Natural killer cell (primary cell): ENCODE results near the gene ETV1. TPM values are rescaled to one million over a fixed set of nuclear protein-coding genes. Genes with fewer than 3 reads are reported as not detected.

Source experiments
- ATAC-seq, 3 donors: fragments of 150-1000 bp in 2 of 3; fragments of 200-7000 bp in 1 of 3; cut with Tn5 transposase; 1 replicate in 1 of 3; 2 replicates in 2 of 3; pipeline ENCODE4 v1.10.0; 2021; ENCODE audit warnings: mild to moderate bottlenecking in 2 of 3, moderate library complexity in 2 of 3
- DNase-seq, 2 donors: peaks; one replicate each; pipeline versions ENCODE4 v3.0.0 to v3.0.0-alpha.2; 2013 to 2021; ENCODE audit warnings: mixed read lengths in 1 of 2
- H3K27ac ChIP-seq: one replicate; pipeline ENCODE4 v1.5.1; 2013; ENCODE audit warnings: mild to moderate bottlenecking, low read length
- H3K27me3 ChIP-seq: one replicate; pipeline ENCODE4 v1.6.1; 2013; ENCODE audit warnings: low read length; ENCODE audit not compliant: control insufficient read depth, insufficient read depth
- H3K36me3 ChIP-seq: one replicate; pipeline ENCODE4 v1.6.1; 2013; ENCODE audit warnings: low read length; ENCODE audit not compliant: control insufficient read depth, insufficient read depth
- H3K4me1 ChIP-seq: one replicate; pipeline ENCODE4 v1.6.1; 2013; ENCODE audit warnings: low read length; ENCODE audit not compliant: control insufficient read depth, insufficient read depth
- H3K4me3 ChIP-seq: one replicate; pipeline ENCODE4 v1.5.1; 2013; ENCODE audit warnings: low read length
- H3K9me3 ChIP-seq: one replicate; pipeline ENCODE4 v1.6.1; 2013; ENCODE audit warnings: low read length; ENCODE audit not compliant: control insufficient read depth, insufficient read depth
- H3K27ac Mint-ChIP-seq, 2 donors: one replicate each; pipeline ENCODE4 v1.8.0; 2022; ENCODE audit warnings: mild to moderate bottlenecking in 2 of 2, mixed read lengths in 2 of 2, moderate library complexity in 1 of 2
- H3K27me3 Mint-ChIP-seq, 2 donors: one replicate each; pipeline ENCODE4 v1.8.0; 2022; ENCODE audit warnings: low read depth in 2 of 2, mixed read lengths in 2 of 2
- H3K36me3 Mint-ChIP-seq: one replicate; pipeline ENCODE4 v1.8.0; 2022; ENCODE audit warnings: mixed read lengths
- H3K4me1 Mint-ChIP-seq, 2 donors: one replicate each; pipeline ENCODE4 v1.8.0; 2022; ENCODE audit warnings: mixed read lengths in 2 of 2
- H3K4me3 Mint-ChIP-seq: one replicate; pipeline ENCODE4 v1.8.0; 2022; ENCODE audit warnings: mild to moderate bottlenecking, moderate library complexity, mixed read lengths
- H3K9me3 Mint-ChIP-seq, 2 donors: one replicate each; pipeline ENCODE4 v1.8.0; 2022; ENCODE audit warnings: mixed read lengths in 2 of 2
- CTCF ChIP-seq: fragments of 200-600 bp; IDR thresholded peaks from one replicate; pipeline ENCODE4 v1.8.0; 2022; ENCODE audit warnings: antibody characterized with exemption
- WGBS: methylation state at CpG from one replicate; pipeline ENCODE4 v1.1.7; 2013; ENCODE audit warnings: missing lambda C conversion rate; ENCODE audit not compliant: insufficient coverage; 5-methylcytosine and 5-hydroxymethylcytosine counted together
- intact Hi-C: fragments of 100-400 bp; cut with micrococcal nuclease; formaldehyde crosslinking; loops from one replicate; pipeline ENCODE4 v1.14.2; 2022
- total RNA-seq, 4 donors: library from RNA; stranded (reverse); fragments of 120-200 nt in 1 of 4; gene quantifications; one replicate each; pipeline versions ENCODE4 v1.2.3 to v1.2.4, GENCODE V29; 2013 to 2022

ETV1 gene
- total RNA-seq, 3 donors from 2014 or later (not counting 1 experiment from before 2014, with no cell fraction given) = 0.53 TPM; not detected in 2

- Histone ChIP-seq H3K36me3 (no peaks in the 10 kb centered on the region), H3K4me3 (no peak overlapping the region), H3K4me1 (peaks cover 13% of the 10 kb centered on the region), H3K27me3 (no peaks in the 10 kb centered on the region), H3K27ac (no peak overlapping the region), H3K9me3 (no peaks in the 10 kb centered on the region)
- Mint-ChIP-seq H3K27ac (peak overlapping the region; percentile 7 to 17), H3K4me1 (peaks cover 36 to 39% of the 10 kb centered on the region in 2 donors), H3K27me3 (no peaks in the 10 kb centered on the region), H3K9me3 (no peaks in the 10 kb centered on the region), H3K4me3 (peak overlapping the region; percentile 72), H3K36me3 (no peaks in the 10 kb centered on the region)
- 27% methylated on average over 7 of the region's 8 CpGs for WGBS
- DNase-seq (peak in 1 of 2 donors; percentile 9), ATAC-seq (peak in 2 of 3 donors; percentile 41 to 44)
- intact Hi-C loops = loop anchor here (2.0 kb wide), 1 partner anchor 60 kb away; no protein-coding TSS in a partner anchor
- TF ChIP-seq CTCF = no peak
Measured at GRCh38 chr7:13910805-13911551, 78.5 kb downstream of the ETV1 start.

- peaks cover 13% of the 10 kb centered on the region for H3K4me1 ChIP-seq
- H3K4me3 Mint-ChIP-seq = peak overlapping the region; percentile 66
- intact Hi-C loops = no loop called here
- peak in 1 of 2 donors; percentile 41 for DNase-seq
- H3K9me3 ChIP-seq = no peaks in the 10 kb centered on the region
- H3K27ac Mint-ChIP-seq = peak overlapping the region; percentile 20 to 38
- H3K4me3 ChIP-seq = no peak overlapping the region
- no peak for TF ChIP-seq CTCF
- no peaks in the 10 kb centered on the region for H3K36me3 ChIP-seq
- peak in 2 of 3 donors; percentile 67 to 69 for ATAC-seq
- H3K4me1 Mint-ChIP-seq = peaks cover 43 to 49% of the 10 kb centered on the region in 2 donors
- H3K9me3 Mint-ChIP-seq = no peaks in the 10 kb centered on the region
- no peaks in the 10 kb centered on the region for H3K27me3 Mint-ChIP-seq
- H3K27ac ChIP-seq = no peak overlapping the region
- H3K27me3 ChIP-seq = no peaks in the 10 kb centered on the region
- H3K36me3 Mint-ChIP-seq = no peaks in the 10 kb centered on the region
- 35% methylated on average over 8 of the region's 8 CpGs for WGBS
Measured at GRCh38 chr7:13908667-13909397, 80.6 kb downstream of the ETV1 start.

GRCh38 chr7:13907831-13908230, 81.6 kb downstream of the ETV1 start:
- no peaks in the 10 kb centered on the region for H3K27me3 Mint-ChIP-seq
- no peaks in the 10 kb centered on the region for H3K36me3 ChIP-seq
- no peaks in the 10 kb centered on the region for H3K9me3 ChIP-seq
- no peak overlapping the region for H3K4me3 ChIP-seq
- intact Hi-C loops = no loop called here
- WGBS = no CpG with 5 or more reads among the region's 1 CpG
- H3K27ac Mint-ChIP-seq = no peak overlapping the region
- H3K36me3 Mint-ChIP-seq = no peaks in the 10 kb centered on the region
- H3K4me1 ChIP-seq = peaks cover 13% of the 10 kb centered on the region
- ATAC-seq = no peak
- no peaks in the 10 kb centered on the region for H3K27me3 ChIP-seq
- no peak for DNase-seq
- H3K4me3 Mint-ChIP-seq = no peak overlapping the region
- H3K27ac ChIP-seq = no peak overlapping the region
- H3K9me3 Mint-ChIP-seq = no peaks in the 10 kb centered on the region
- peaks cover 43 to 49% of the 10 kb centered on the region in 2 donors for H3K4me1 Mint-ChIP-seq
- no peak for TF ChIP-seq CTCF
